GM12878 (cell line): ENCODE measurements around the gene APOLD1.

Source experiments
- FOS ChIP-seq: IDR thresholded peaks from 3 replicates; pipeline ENCODE4 v1.6.1; 2011; ENCODE audit warnings: borderline replicate concordance; ENCODE audit not compliant: insufficient read length; ENCODE audit errors: extremely low read depth
- MYC ChIP-seq: IDR thresholded peaks from 2 replicates; pipeline ENCODE4 v1.6.1; 2011; ENCODE audit warnings: mild to moderate bottlenecking, low read length, moderate library complexity, inconsistent platforms; ENCODE audit not compliant: insufficient read depth, insufficient replicate concordance, insufficient read length, severe bottlenecking
- POLR2A ChIP-seq: IDR thresholded peaks from 2 replicates; pipeline ENCODE4 v1.6.1; 2011; ENCODE audit warnings: low read depth, mild to moderate bottlenecking, low read length
- RFX5 ChIP-seq: IDR thresholded peaks from 2 replicates; pipeline ENCODE4 v1.6.1; 2011; ENCODE audit warnings: low read depth, low read length, improper control_type of control experiment
- SP1 ChIP-seq: IDR thresholded peaks from one replicate; pipeline ENCODE4 v1.6.1; 2011; ENCODE audit warnings: low read depth, low read length
- TF ChIP-seq, protein P1 (sequence below): fragments of 450-650 bp; IDR thresholded peaks from 2 replicates; pipeline ENCODE4 v1.6.1; 2017; ENCODE audit warnings: mild to moderate bottlenecking

GRCh38 chr12:12796928-12797793 is 11.7 kb downstream of the APOLD1 start:
- TF ChIP-seq POLR2A (no peak), FOS (no peak), RFX5 (no peak), MYC (no peak), SP1 (no peak)
- TF ChIP-seq, protein P1, sequence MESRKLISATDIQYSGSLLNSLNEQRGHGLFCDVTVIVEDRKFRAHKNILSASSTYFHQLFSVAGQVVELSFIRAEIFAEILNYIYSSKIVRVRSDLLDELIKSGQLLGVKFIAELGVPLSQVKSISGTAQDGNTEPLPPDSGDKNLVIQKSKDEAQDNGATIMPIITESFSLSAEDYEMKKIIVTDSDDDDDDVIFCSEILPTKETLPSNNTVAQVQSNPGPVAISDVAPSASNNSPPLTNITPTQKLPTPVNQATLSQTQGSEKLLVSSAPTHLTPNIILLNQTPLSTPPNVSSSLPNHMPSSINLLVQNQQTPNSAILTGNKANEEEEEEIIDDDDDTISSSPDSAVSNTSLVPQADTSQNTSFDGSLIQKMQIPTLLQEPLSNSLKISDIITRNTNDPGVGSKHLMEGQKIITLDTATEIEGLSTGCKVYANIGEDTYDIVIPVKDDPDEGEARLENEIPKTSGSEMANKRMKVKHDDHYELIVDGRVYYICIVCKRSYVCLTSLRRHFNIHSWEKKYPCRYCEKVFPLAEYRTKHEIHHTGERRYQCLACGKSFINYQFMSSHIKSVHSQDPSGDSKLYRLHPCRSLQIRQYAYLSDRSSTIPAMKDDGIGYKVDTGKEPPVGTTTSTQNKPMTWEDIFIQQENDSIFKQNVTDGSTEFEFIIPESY: no peak
